Heart left ventricle (tissue), 13 donors: ENCODE measurements around the gene DUS1L.

ENCODE experiments used
- POLR2A ChIP-seq, 2 donors: fragments of 450-650 bp; IDR thresholded peaks; one replicate each; pipeline ENCODE4 v1.6.1; 2017; ENCODE audit warnings: antibody characterized with exemption in 2 of 2, mild to moderate bottlenecking in 2 of 2, moderate library complexity in 2 of 2
- TF ChIP-seq, protein P1 (sequence below), 12 donors: fragments of 200-600 bp; sonication (generic) in 4 of 12; IDR thresholded peaks; one replicate each; pipeline versions ENCODE4 v1.5.0 to v1.8.0; 2018 to 2022; ENCODE audit warnings: antibody characterized with exemption in 12 of 12, mild to moderate bottlenecking in 5 of 12
- donor health status: ischemic (EF 13 %, LVEDD 7.1; RV severe dilation, severe dysfunction).
- donor health status: DM: no; HTN: yes; CAD: no.
- donor health status: DM: no; HTN: no; CAD: no.
- donor health status: ischemic (EF 25% LVEDD 6.9; RV normal size, moderate dysfunction).
- donor health status: ischemic (EF 25% LVEDD 5.7; RV mildly dilated, moderate dysfunction).
- donor health status: ischemic (EF 35%, LVEDD 5.7; RV mildly dilated, moderate dysfunction).
- donor health status: nonischemic (EF 11% LVEDD 7.7; RV severe dilation, severe dysfunction).
- donor health status: DM: yes; HTN: yes; CAD: no.
- donor health status: PGD.
- donor health status: ischemic (EF 29% LVEDD 5.4; RV normal size, mild dysfunction).
- donor health status: nonischemic (EF 23%, LVEDD 6.1; RV moderate dilation, normal function).

- TF ChIP-seq, protein P1, sequence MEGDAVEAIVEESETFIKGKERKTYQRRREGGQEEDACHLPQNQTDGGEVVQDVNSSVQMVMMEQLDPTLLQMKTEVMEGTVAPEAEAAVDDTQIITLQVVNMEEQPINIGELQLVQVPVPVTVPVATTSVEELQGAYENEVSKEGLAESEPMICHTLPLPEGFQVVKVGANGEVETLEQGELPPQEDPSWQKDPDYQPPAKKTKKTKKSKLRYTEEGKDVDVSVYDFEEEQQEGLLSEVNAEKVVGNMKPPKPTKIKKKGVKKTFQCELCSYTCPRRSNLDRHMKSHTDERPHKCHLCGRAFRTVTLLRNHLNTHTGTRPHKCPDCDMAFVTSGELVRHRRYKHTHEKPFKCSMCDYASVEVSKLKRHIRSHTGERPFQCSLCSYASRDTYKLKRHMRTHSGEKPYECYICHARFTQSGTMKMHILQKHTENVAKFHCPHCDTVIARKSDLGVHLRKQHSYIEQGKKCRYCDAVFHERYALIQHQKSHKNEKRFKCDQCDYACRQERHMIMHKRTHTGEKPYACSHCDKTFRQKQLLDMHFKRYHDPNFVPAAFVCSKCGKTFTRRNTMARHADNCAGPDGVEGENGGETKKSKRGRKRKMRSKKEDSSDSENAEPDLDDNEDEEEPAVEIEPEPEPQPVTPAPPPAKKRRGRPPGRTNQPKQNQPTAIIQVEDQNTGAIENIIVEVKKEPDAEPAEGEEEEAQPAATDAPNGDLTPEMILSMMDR (IDR thresholded peaks at IDR 0.05) = no peak
- no peak for TF ChIP-seq POLR2A (IDR thresholded peaks at IDR 0.05)
Measured at GRCh38 chr17:82041144-82041814, 24.3 kb downstream of the DUS1L start.
